Suprapubic skin (tissue), 4 donors: ENCODE measurements around the gene ZNF112. TPM values are rescaled to one million over a fixed set of nuclear protein-coding genes. Genes with fewer than 3 reads are reported as not detected.

Source experiments
- DNase-seq, 2 donors: peaks; one replicate each; pipeline ENCODE4 v3.0.0-alpha.2; 2019; ENCODE audit warnings: low spot score in 2 of 2
- H3K27ac ChIP-seq: fragments of 200-600 bp; sonication (generic); one replicate; pipeline ENCODE4 v1.5.1; 2019
- H3K27me3 ChIP-seq: fragments of 200-600 bp; sonication (generic); one replicate; pipeline ENCODE4 v1.5.1; 2019
- H3K36me3 ChIP-seq: fragments of 200-600 bp; sonication (generic); one replicate; pipeline ENCODE4 v1.5.1; 2019
- H3K4me1 ChIP-seq: fragments of 200-600 bp; sonication (generic); one replicate; pipeline ENCODE4 v1.5.1; 2019
- H3K4me3 ChIP-seq: fragments of 200-600 bp; sonication (generic); one replicate; pipeline ENCODE4 v1.5.1; 2019; ENCODE audit warnings: mild to moderate bottlenecking
- H3K9me3 ChIP-seq: fragments of 200-600 bp; sonication (generic); one replicate; pipeline ENCODE4 v1.5.1; 2019
- CTCF ChIP-seq, 2 donors: fragments of 200-600 bp in 1 of 2; fragments of 450-650 bp in 1 of 2; sonication (generic) in 1 of 2; IDR thresholded peaks; one replicate each; pipeline ENCODE4 v1.5.1; 2016 to 2019; ENCODE audit warnings: antibody characterized with exemption in 2 of 2, mild to moderate bottlenecking in 1 of 2, moderate library complexity in 1 of 2
- EP300 ChIP-seq: sonication (generic); formaldehyde crosslinking; IDR thresholded peaks from one replicate; pipeline ENCODE4 v1.6.1; 2017; ENCODE audit warnings: antibody characterized with exemption
- POLR2A ChIP-seq, 2 donors: fragments of 450-650 bp; IDR thresholded peaks; one replicate each; pipeline ENCODE4 v1.6.1; 2017; ENCODE audit warnings: antibody characterized with exemption in 2 of 2, mild to moderate bottlenecking in 2 of 2, moderate library complexity in 2 of 2
- POLR2AphosphoS5 ChIP-seq, 3 donors: sonication (generic); formaldehyde crosslinking; IDR thresholded peaks; one replicate each; pipeline ENCODE4 v1.6.1; 2017; ENCODE audit warnings: antibody characterized with exemption in 3 of 3
- WGBS: methylation state at CpG from one replicate; pipeline ENCODE4 v1.1.5; 2018; 5-methylcytosine and 5-hydroxymethylcytosine counted together
- total RNA-seq, 4 donors: library from RNA; depleted of rRNA; stranded (reverse); fragments of >200 nt; gene quantifications; one replicate each; pipeline ENCODE4 v1.1.0, GENCODE V29; 2016

Gene ZNF112
- total RNA-seq, 4 donors from 2014 or later: 1.6 to 7.0 (median 3.5) TPM

GRCh38 chr19:44332145-44332544 is 24.3 kb downstream of the ZNF112 start:
- H3K9me3 ChIP-seq: peaks cover 23% of the 10 kb centered on the region
- 100% methylated on average over 1 of the region's 1 CpG for WGBS
- no peaks in the 10 kb centered on the region for H3K4me1 ChIP-seq
- H3K4me3 ChIP-seq: no peak overlapping the region
- no peaks in the 10 kb centered on the region for H3K27me3 ChIP-seq
- no peak overlapping the region for H3K27ac ChIP-seq
- TF ChIP-seq POLR2A (IDR thresholded peaks at IDR 0.05) (no peak), CTCF (IDR thresholded peaks at IDR 0.05) (no peak), POLR2AphosphoS5 (IDR thresholded peaks at IDR 0.05) (no peak), EP300 (no peak)
- no peak for DNase-seq
- peaks cover 95% of the 10 kb centered on the region for H3K36me3 ChIP-seq

GRCh38 chr19:44315883-44316282 is 40.6 kb downstream of the ZNF112 start:
- Histone ChIP-seq H3K27me3 (no peaks in the 10 kb centered on the region), H3K36me3 (no peaks in the 10 kb centered on the region), H3K9me3 (peaks cover 51% of the 10 kb centered on the region), H3K4me3 (no peak overlapping the region), H3K27ac (no peak overlapping the region), H3K4me1 (no peaks in the 10 kb centered on the region)
- no peak for TF ChIP-seq POLR2A (IDR thresholded peaks at IDR 0.05)
- TF ChIP-seq EP300: no peak
- no peak for TF ChIP-seq POLR2AphosphoS5 (IDR thresholded peaks at IDR 0.05)
- TF ChIP-seq CTCF (IDR thresholded peaks at IDR 0.05): no peak
- DNase-seq: no peak
- 68% methylated on average over 2 of the region's 2 CpGs for WGBS

- TF ChIP-seq CTCF (IDR thresholded peaks at IDR 0.05) (no peak), POLR2A (IDR thresholded peaks at IDR 0.05) (no peak), POLR2AphosphoS5 (IDR thresholded peaks at IDR 0.05) (no peak), EP300 (no peak)
- WGBS: 92% methylated on average over 1 of the region's 1 CpG
Measured at GRCh38 chr19:44313231-44313630, 43.2 kb downstream of the ZNF112 start.

GRCh38 chr19:44308011-44308410 is 48.5 kb downstream of the ZNF112 start:
- Histone ChIP-seq H3K4me1 (peaks cover 13% of the 10 kb centered on the region), H3K36me3 (no peaks in the 10 kb centered on the region), H3K4me3 (no peak overlapping the region), H3K9me3 (peaks cover 4% of the 10 kb centered on the region), H3K27ac (no peak overlapping the region), H3K27me3 (no peaks in the 10 kb centered on the region)
- WGBS: 84% methylated on average over 3 of the region's 3 CpGs
- DNase-seq: no peak
- TF ChIP-seq POLR2AphosphoS5 (IDR thresholded peaks at IDR 0.05) (no peak), EP300 (no peak), CTCF (IDR thresholded peaks at IDR 0.05) (no peak), POLR2A (IDR thresholded peaks at IDR 0.05) (no peak)

More at GRCh38 chr19:44313231-44313630, 43.2 kb downstream of the ZNF112 start:
- no peaks in the 10 kb centered on the region for H3K4me1 ChIP-seq
- H3K27me3 ChIP-seq: no peaks in the 10 kb centered on the region
- no peaks in the 10 kb centered on the region for H3K36me3 ChIP-seq
- no peak overlapping the region for H3K4me3 ChIP-seq
- peaks cover 29% of the 10 kb centered on the region for H3K9me3 ChIP-seq
- H3K27ac ChIP-seq: no peak overlapping the region
- no peak for DNase-seq

- Histone ChIP-seq H3K27me3 (no peaks in the 10 kb centered on the region), H3K36me3 (peaks cover 11% of the 10 kb centered on the region), H3K4me1 (peaks cover 13% of the 10 kb centered on the region), H3K4me3 (no peak overlapping the region), H3K9me3 (no peaks in the 10 kb centered on the region), H3K27ac (no peak overlapping the region)
- DNase-seq: no peak
- WGBS: 91% methylated on average over 15 of the region's 15 CpGs
- TF ChIP-seq POLR2AphosphoS5 (IDR thresholded peaks at IDR 0.05): no peak
- no peak for TF ChIP-seq EP300
- no peak for TF ChIP-seq CTCF (IDR thresholded peaks at IDR 0.05)
Measured at GRCh38 chr19:44306283-44306682, 50.2 kb downstream of the ZNF112 start.
